Mesenchymal stem cell (in vitro differentiated cells and primary cell): Measurements from ENCODE around the gene TMEM41B.
"Not testable (repeated sequence)": the region's sequence is repeated elsewhere in the genome, so short reads cannot be mapped to it uniquely, and the experiment has no call there.

Experiments used
- DNase-seq: peaks from one replicate; pipeline ENCODE4 v3.0.0-alpha.2; 2013
- H2AFZ ChIP-seq: one replicate; pipeline ENCODE4 v1.6.1; 2013; ENCODE audit warnings: low read depth, mild to moderate bottlenecking, control low read depth, inconsistent platforms, low read length, moderate library complexity
- H2AK5ac ChIP-seq: 2 replicates; pipeline ENCODE4 v1.6.1; 2013; ENCODE audit warnings: low read length, moderate library complexity, mild to moderate bottlenecking, inconsistent platforms; ENCODE audit not compliant: severe bottlenecking
- H2BK120ac ChIP-seq: one replicate; pipeline ENCODE4 v1.6.1; 2013; ENCODE audit warnings: low read depth, mild to moderate bottlenecking, inconsistent platforms, low read length, moderate library complexity
- H2BK12ac ChIP-seq, 2 experiments: one replicate each; pipeline ENCODE4 v1.6.1; 2013; ENCODE audit warnings: inconsistent platforms in 2 of 2, low read length in 2 of 2, mild to moderate bottlenecking in 2 of 2, moderate library complexity in 2 of 2, control low read depth in 1 of 2
- H2BK15ac ChIP-seq: one replicate; pipeline ENCODE4 v1.6.1; 2013; ENCODE audit warnings: mild to moderate bottlenecking, low read depth, inconsistent platforms; ENCODE audit not compliant: poor library complexity, severe bottlenecking
- H2BK5ac ChIP-seq: 2 replicates; pipeline ENCODE4 v1.6.1; 2013; ENCODE audit warnings: low read depth, mild to moderate bottlenecking, low read length, control low read depth, inconsistent platforms; ENCODE audit not compliant: poor library complexity, severe bottlenecking
- H3K14ac ChIP-seq, 2 experiments: one replicate each; pipeline ENCODE4 v1.6.1; 2013; ENCODE audit warnings: inconsistent platforms in 2 of 2, low read length in 2 of 2, control low read depth in 1 of 2, mild to moderate bottlenecking in 1 of 2, moderate library complexity in 1 of 2
- H3K18ac ChIP-seq, 2 experiments: one replicate each; pipeline ENCODE4 v1.6.1; 2013; ENCODE audit warnings: inconsistent platforms in 2 of 2, low read length in 2 of 2, control low read depth in 1 of 2, low read depth in 1 of 2, mild to moderate bottlenecking in 1 of 2
- H3K23ac ChIP-seq, 2 experiments: one replicate each; pipeline ENCODE4 v1.6.1; 2013; ENCODE audit warnings: inconsistent platforms in 2 of 2, low read length in 2 of 2, mild to moderate bottlenecking in 2 of 2, moderate library complexity in 2 of 2, control low read depth in 1 of 2
- H3K27ac ChIP-seq: 2 replicates; pipeline ENCODE4 v1.5.1; 2013; ENCODE audit warnings: mild to moderate bottlenecking, moderate library complexity, low read length, control low read depth, inconsistent platforms; ENCODE audit not compliant: poor library complexity, severe bottlenecking
- H3K27me3 ChIP-seq, 2 experiments: 2 replicates each; pipeline versions ENCODE4 v1.6.1 to v1.7.0; 2013; ENCODE audit warnings: low read length in 2 of 2, mild to moderate bottlenecking in 2 of 2, moderate library complexity in 2 of 2, control low read depth in 1 of 2, inconsistent platforms in 1 of 2; ENCODE audit not compliant: control insufficient read depth in 1 of 2, insufficient read depth in 1 of 2
- H3K36me3 ChIP-seq, 2 experiments: 2 replicates each; pipeline versions ENCODE4 v1.6.1 to v1.7.0; 2013; ENCODE audit warnings: low read length in 2 of 2, control low read depth in 1 of 2, inconsistent platforms in 1 of 2, low read depth in 1 of 2, mild to moderate bottlenecking in 1 of 2; ENCODE audit not compliant: insufficient read depth in 2 of 2, control insufficient read depth in 1 of 2
- H3K4ac ChIP-seq, 2 experiments: one replicate each; pipeline ENCODE4 v1.6.1; 2013; ENCODE audit warnings: inconsistent platforms in 2 of 2, low read length in 2 of 2, mild to moderate bottlenecking in 2 of 2, moderate library complexity in 2 of 2, control low read depth in 1 of 2, low read depth in 1 of 2
- H3K4me1 ChIP-seq: 2 replicates; pipeline ENCODE4 v1.6.1; 2013; ENCODE audit warnings: low read depth, low read length, control low read depth; ENCODE audit not compliant: control insufficient read depth, insufficient read depth
- H3K4me2 ChIP-seq: 2 replicates; pipeline ENCODE4 v1.6.1; 2013; ENCODE audit warnings: low read length, mild to moderate bottlenecking, inconsistent platforms; ENCODE audit not compliant: poor library complexity, severe bottlenecking
- H3K4me3 ChIP-seq, 2 experiments: 2 replicates each; pipeline versions ENCODE4 v1.5.1 to v1.7.0; 2013; ENCODE audit warnings: low read length in 2 of 2, mild to moderate bottlenecking in 2 of 2, control low read depth in 1 of 2, low read depth in 1 of 2; ENCODE audit not compliant: insufficient read depth in 1 of 2
- H3K79me1 ChIP-seq: replicated peaks from 2 replicates; pipeline ENCODE4 v1.6.1; 2013; ENCODE audit warnings: mild to moderate bottlenecking, control low read depth, low read length, inconsistent platforms; ENCODE audit not compliant: poor library complexity, severe bottlenecking
- H3K9ac ChIP-seq: 2 replicates; pipeline ENCODE4 v1.7.0; 2013; ENCODE audit warnings: mild to moderate bottlenecking, low read length, moderate library complexity
- H3K9me3 ChIP-seq: 2 replicates; pipeline ENCODE4 v1.7.0; 2013; ENCODE audit warnings: mild to moderate bottlenecking, low read length; ENCODE audit not compliant: control insufficient read depth
- H4K8ac ChIP-seq: one replicate; pipeline ENCODE4 v1.6.1; 2013; ENCODE audit warnings: inconsistent platforms, mild to moderate bottlenecking, low read length, moderate library complexity
- H4K91ac ChIP-seq: one replicate; pipeline ENCODE4 v1.6.1; 2013; ENCODE audit warnings: mild to moderate bottlenecking, low read length, inconsistent platforms
- WGBS: methylation state at CpG from one replicate; pipeline ENCODE4 v1.1.7; 2013; ENCODE audit warnings: mixed read lengths; 5-methylcytosine and 5-hydroxymethylcytosine counted together

Gene TMEM41B

GRCh38 chr11:9319377-9320001, 5.1 kb upstream of the TMEM41B start:
- not testable (repeated sequence) for H3K14ac ChIP-seq, H3K36me3 ChIP-seq, H2AK5ac ChIP-seq, H3K4me3 ChIP-seq, H2BK5ac ChIP-seq, H3K18ac ChIP-seq, H2BK120ac ChIP-seq, H2AFZ ChIP-seq, H3K9me3 ChIP-seq, H3K4ac ChIP-seq, H3K9ac ChIP-seq, H3K4me2 ChIP-seq, H2BK15ac ChIP-seq, H3K23ac ChIP-seq, H3K27me3 ChIP-seq, H3K4me1 ChIP-seq, H4K91ac ChIP-seq, DNase-seq, H2BK12ac ChIP-seq, H3K79me1 ChIP-seq, H3K27ac ChIP-seq
- H4K8ac ChIP-seq: peak overlapping the region; percentile 64
- WGBS: 92% methylated on average over 4 of the region's 4 CpGs

- H3K4me3 ChIP-seq, H3K4me1 ChIP-seq, H3K14ac ChIP-seq, H3K4me2 ChIP-seq, H3K23ac ChIP-seq, H3K27me3 ChIP-seq, H4K8ac ChIP-seq, H3K79me1 ChIP-seq, H3K4ac ChIP-seq, H2AK5ac ChIP-seq, H3K18ac ChIP-seq, H3K9ac ChIP-seq, H2BK120ac ChIP-seq, H3K36me3 ChIP-seq, H4K91ac ChIP-seq, H3K27ac ChIP-seq, DNase-seq, H2BK12ac ChIP-seq, H2BK15ac ChIP-seq, H2BK5ac ChIP-seq, H3K9me3 ChIP-seq: not testable (repeated sequence)
- 49% methylated on average over 13 of the region's 18 CpGs for whole genome bisulfite sequencing
- peak overlapping the region; percentile 14 for H2AFZ ChIP-seq
These were observed 4.3 kb upstream of the TMEM41B start for GRCh38 chr11:9318442-9319376.

GRCh38 chr11:9316334-9316733, 1.9 kb upstream of the TMEM41B start:
- Histone ChIP-seq H2BK120ac (no peak overlapping the region), H3K14ac (no peak overlapping the region), H4K91ac (no peak overlapping the region), H3K4me1 (peaks cover 6% of the 10 kb centered on the region), H3K36me3 (no peaks in the 10 kb centered on the region), H3K23ac (no peak overlapping the region), H2AK5ac (no peak overlapping the region), H3K9ac (no peak overlapping the region), H3K4ac (no peak overlapping the region), H3K4me3 (no peak overlapping the region), H3K4me2 (no peak overlapping the region), H2BK15ac (no peak overlapping the region), H3K27ac (no peak overlapping the region), H2AFZ (no peak overlapping the region), H3K18ac (no peak overlapping the region), H3K9me3 (no peaks in the 10 kb centered on the region), H2BK12ac (no peak overlapping the region), H4K8ac (no peak overlapping the region), H3K27me3 (no peaks in the 10 kb centered on the region), H3K79me1 (no peaks in the 10 kb centered on the region), H2BK5ac (no peak overlapping the region)
- 95% methylated on average over 2 of the region's 2 CpGs for WGBS
- no peak for DNase-seq

GRCh38 chr11:9315078-9315688, 790 bp upstream of the TMEM41B start:
- peak overlapping the region; percentile 22 for H2BK5ac ChIP-seq
- H3K18ac ChIP-seq: peak overlapping the region; percentile 71 to 88
- 76% methylated on average over 14 of the region's 16 CpGs for WGBS
- H3K36me3 ChIP-seq: no peaks in the 10 kb centered on the region
- peak overlapping the region; percentile 86 for H2AK5ac ChIP-seq
- peak overlapping the region; percentile 60 for H2AFZ ChIP-seq
- peak overlapping the region; percentile 73 for H2BK120ac ChIP-seq
- H3K4me2 ChIP-seq: peak overlapping the region; percentile 57
- H3K79me1 ChIP-seq: no peaks in the 10 kb centered on the region
- no peaks in the 10 kb centered on the region for H3K27me3 ChIP-seq
- DNase-seq: no peak
- H3K9me3 ChIP-seq: no peaks in the 10 kb centered on the region
- H3K9ac ChIP-seq: peak overlapping the region; percentile 91
- peak overlapping the region; percentile 87 for H4K91ac ChIP-seq
- H3K4ac ChIP-seq: peak overlapping the region; percentile 42 to 90
- H4K8ac ChIP-seq: peak overlapping the region; percentile 96
- H3K4me3 ChIP-seq: peak overlapping the region in 1 of 2 experiments; percentile 90
- peaks cover 6% of the 10 kb centered on the region for H3K4me1 ChIP-seq
- peak overlapping the region in 1 of 2 experiments; percentile 13 for H3K14ac ChIP-seq
- peak overlapping the region; percentile 89 for H3K27ac ChIP-seq
- H2BK12ac ChIP-seq: peak overlapping the region; percentile 38 to 70
- no peak overlapping the region for H3K23ac ChIP-seq
- peak overlapping the region; percentile 77 for H2BK15ac ChIP-seq
